Thyroid gland (tissue), 4 donors: Measurements from ENCODE around the gene PASK. TPM values are rescaled to one million over a fixed set of nuclear protein-coding genes. Genes with fewer than 3 reads are reported as not detected.

Experiments used
- DNase-seq, 2 donors: peaks; one replicate each; pipeline ENCODE4 v3.0.0-alpha.2; 2019
- H3K27ac ChIP-seq, 3 donors: fragments of 200-600 bp; sonication (generic); 1 replicate in 2 of 3; 2 replicates in 1 of 3; pipeline ENCODE4 v1.5.1; 2016 to 2019; ENCODE audit warnings: mild to moderate bottlenecking in 1 of 3, moderate library complexity in 1 of 3
- H3K27me3 ChIP-seq: fragments of 200-600 bp; sonication (generic); one replicate; pipeline ENCODE4 v1.5.1; 2019
- H3K36me3 ChIP-seq, 2 donors: fragments of 200-600 bp; sonication (generic); one replicate each; pipeline ENCODE4 v1.5.1; 2016 to 2019
- H3K4me1 ChIP-seq, 2 donors: fragments of 200-600 bp; sonication (generic); one replicate each; pipeline ENCODE4 v1.5.1; 2017 to 2019
- H3K4me3 ChIP-seq, 3 donors: fragments of 200-600 bp; sonication (generic); replicated peaks in 1 of 3; 1 replicate in 2 of 3; 2 replicates in 1 of 3; pipeline ENCODE4 v1.5.1; 2016; ENCODE audit warnings: mild to moderate bottlenecking in 1 of 3
- H3K9me3 ChIP-seq: fragments of 200-600 bp; sonication (generic); one replicate; pipeline ENCODE4 v1.5.1; 2017
- POLR2A ChIP-seq, 2 donors: fragments of 450-650 bp; IDR thresholded peaks; one replicate each; pipeline ENCODE4 v1.6.1; 2017; ENCODE audit warnings: antibody characterized with exemption in 2 of 2, mild to moderate bottlenecking in 2 of 2, moderate library complexity in 1 of 2
- WGBS, 2 donors: methylation state at CpG; one replicate each; pipeline ENCODE4 v1.1.5; 2017; 5-methylcytosine and 5-hydroxymethylcytosine counted together
- intact Hi-C: fragments of 100-400 bp; cut with DNase I; formaldehyde crosslinking; loops from one replicate; pipeline ENCODE4 v1.15.1; 2023
- total RNA-seq, 4 donors: library from RNA; depleted of rRNA; stranded (reverse); fragments of >200 nt; gene quantifications; one replicate each; pipeline ENCODE4 v1.2.3, GENCODE V29; 2016
- TF ChIP-seq, protein P1 (sequence below), 6 experiments: fragments of 200-600 bp in 3 of 6; fragments of 450-650 bp in 3 of 6; sonication (generic) in 3 of 6; IDR thresholded peaks; one replicate each; pipeline ENCODE4 v1.5.1; 2016 to 2019; ENCODE audit warnings: antibody characterized with exemption in 6 of 6, mild to moderate bottlenecking in 2 of 6, inconsistent platforms in 1 of 6, moderate library complexity in 1 of 6

Gene PASK
- total RNA-seq, 4 donors from 2014 or later = 7.0 to 29.4 (median 20.8) TPM

DNA sequence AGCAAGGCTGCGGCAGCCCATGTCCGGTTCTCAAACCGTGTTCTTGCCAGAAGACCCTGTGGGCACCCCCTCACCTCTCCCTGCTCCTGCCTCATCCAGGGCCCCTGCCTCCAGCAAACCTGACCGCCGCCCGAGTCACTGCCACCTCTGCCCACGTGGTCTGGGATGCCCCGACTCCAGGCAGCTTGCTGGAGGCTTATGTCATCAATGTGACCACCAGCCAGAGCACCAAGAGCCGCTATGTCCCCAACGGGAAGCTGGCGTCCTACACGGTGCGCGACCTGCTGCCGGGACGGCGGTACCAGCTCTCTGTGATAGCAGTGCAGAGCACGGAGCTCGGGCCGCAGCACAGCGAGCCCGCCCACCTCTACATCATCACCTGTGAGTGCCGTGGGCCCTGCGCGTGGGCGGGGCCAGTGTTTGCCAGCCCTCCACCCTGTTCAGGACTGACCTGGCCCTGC is 79.4 kb downstream of the PASK start:
- H3K9me3 ChIP-seq = no peaks in the 10 kb centered on the region
- TF ChIP-seq POLR2A (IDR thresholded peaks at IDR 0.05) = no peak
- TF ChIP-seq, protein P1, sequence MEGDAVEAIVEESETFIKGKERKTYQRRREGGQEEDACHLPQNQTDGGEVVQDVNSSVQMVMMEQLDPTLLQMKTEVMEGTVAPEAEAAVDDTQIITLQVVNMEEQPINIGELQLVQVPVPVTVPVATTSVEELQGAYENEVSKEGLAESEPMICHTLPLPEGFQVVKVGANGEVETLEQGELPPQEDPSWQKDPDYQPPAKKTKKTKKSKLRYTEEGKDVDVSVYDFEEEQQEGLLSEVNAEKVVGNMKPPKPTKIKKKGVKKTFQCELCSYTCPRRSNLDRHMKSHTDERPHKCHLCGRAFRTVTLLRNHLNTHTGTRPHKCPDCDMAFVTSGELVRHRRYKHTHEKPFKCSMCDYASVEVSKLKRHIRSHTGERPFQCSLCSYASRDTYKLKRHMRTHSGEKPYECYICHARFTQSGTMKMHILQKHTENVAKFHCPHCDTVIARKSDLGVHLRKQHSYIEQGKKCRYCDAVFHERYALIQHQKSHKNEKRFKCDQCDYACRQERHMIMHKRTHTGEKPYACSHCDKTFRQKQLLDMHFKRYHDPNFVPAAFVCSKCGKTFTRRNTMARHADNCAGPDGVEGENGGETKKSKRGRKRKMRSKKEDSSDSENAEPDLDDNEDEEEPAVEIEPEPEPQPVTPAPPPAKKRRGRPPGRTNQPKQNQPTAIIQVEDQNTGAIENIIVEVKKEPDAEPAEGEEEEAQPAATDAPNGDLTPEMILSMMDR (IDR thresholded peaks at IDR 0.05) = no peak
- no peak overlapping the region for H3K27ac ChIP-seq
- peaks cover 4 to 13% of the 10 kb centered on the region in 2 donors for H3K4me1 ChIP-seq
- H3K36me3 ChIP-seq = peaks cover 64 to 80% of the 10 kb centered on the region in 2 donors
- WGBS, 2 donors = 87% methylated on average over 8 to 24 of the region's 26 CpGs
- no peak overlapping the region for H3K4me3 ChIP-seq
- H3K27me3 ChIP-seq = no peaks in the 10 kb centered on the region
- intact Hi-C loops = no loop called here
- peak in 1 of 2 donors; percentile 1 for DNase-seq

DNA sequence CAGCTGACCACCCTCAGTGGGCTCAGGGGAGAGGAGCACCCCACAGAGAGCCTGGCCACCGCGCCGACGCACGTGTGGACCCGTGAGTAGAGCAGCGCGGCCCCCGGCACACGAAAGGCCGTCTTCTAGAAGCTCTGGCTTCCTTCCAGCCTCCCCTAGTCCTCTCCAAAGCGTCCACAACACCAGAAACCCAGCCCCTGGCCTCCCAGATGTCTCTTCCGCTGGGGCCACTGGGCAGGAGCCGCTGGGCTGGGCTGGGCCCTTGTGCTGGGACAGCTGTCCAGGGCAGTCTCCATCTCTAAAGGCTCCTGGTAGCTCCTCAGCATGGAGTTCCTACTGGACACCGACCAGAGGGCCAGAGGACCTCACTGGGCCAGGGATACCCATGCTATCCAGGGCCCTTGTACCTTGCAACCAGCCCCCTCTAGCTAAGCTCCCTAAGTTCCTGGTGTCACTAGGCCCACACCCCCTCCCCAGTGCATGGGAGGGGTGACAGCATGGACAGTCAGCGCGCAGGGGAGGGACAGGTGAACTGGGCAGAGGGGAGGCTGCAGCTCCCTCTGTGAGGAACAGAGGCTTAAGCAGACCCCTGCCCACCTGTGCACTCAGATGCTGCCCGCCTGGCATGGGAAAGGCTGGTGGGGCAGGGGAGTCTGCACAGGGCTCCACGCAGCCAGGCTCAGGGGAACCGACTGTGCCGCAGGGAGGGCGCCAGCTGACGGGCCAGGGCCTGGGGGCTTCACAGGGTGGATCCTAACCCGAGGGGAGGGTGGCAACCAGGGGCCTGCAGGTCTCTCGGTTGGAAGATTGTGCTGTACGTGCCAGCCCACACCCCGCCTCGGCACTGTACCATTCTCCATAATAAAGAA is 80.1 kb downstream of the PASK start:
- TF ChIP-seq POLR2A (IDR thresholded peaks at IDR 0.05) = no peak
- TF ChIP-seq, protein P1 (IDR thresholded peaks at IDR 0.05) = no peak
- WGBS, 2 donors = 90 to 92% methylated on average over 7 to 22 of the region's 28 CpGs
- Histone ChIP-seq H3K27me3 (no peaks in the 10 kb centered on the region), H3K9me3 (no peaks in the 10 kb centered on the region), H3K4me1 (peaks cover 11 to 19% of the 10 kb centered on the region in 2 donors), H3K4me3 (no peak overlapping the region), H3K36me3 (peaks cover 59 to 79% of the 10 kb centered on the region in 2 donors), H3K27ac (no peak overlapping the region)
- no peak for DNase-seq
- intact Hi-C loops = no loop called here

DNA sequence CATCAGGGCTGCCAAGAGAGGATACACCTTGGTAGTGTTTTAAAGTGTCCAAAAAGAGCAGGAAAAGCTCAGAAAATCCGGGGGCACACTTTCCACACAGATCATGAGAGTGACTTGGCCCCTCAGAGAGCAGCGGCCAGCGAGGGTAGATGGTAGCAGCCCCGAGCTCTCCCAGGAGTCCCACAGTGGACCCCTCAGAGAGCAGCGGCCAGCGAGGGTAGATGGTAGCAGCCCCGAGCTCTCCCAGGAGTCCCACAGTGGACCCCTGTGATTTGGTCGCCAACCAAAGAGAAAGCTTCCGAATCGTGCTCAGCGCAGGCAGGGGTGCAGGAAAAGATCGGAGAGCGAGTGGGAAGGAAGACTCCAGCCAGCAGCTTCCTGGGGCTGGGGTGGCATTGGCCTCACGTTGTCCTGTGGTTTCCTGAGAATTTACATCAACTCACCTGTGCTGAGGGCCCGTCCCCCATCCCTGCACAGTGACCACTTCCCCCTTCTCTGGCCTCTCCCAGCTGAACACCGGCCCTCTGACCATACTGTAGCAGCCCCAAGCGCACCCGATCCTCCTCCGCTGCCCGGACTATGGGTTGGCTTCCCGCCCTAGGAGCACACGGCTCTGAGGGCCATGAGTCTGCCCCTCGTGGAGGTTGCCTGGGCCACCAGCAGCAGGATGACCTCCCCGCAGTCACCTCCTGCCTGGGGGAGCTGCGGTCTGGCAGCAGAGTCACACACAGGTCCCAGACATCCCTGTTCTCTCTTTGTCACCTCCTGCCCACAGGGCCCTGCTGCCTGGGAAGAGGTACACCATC is 80.9 kb downstream of the PASK start:
- no peaks in the 10 kb centered on the region for H3K27me3 ChIP-seq
- WGBS, 2 donors = 93% methylated on average over 23 of the region's 25 CpGs
- intact Hi-C loops = no loop called here
- H3K36me3 ChIP-seq = peaks cover 50 to 71% of the 10 kb centered on the region in 2 donors
- H3K4me3 ChIP-seq = no peak overlapping the region
- no peak for DNase-seq
- TF ChIP-seq, protein P1 (IDR thresholded peaks at IDR 0.05) = no peak
- no peak for TF ChIP-seq POLR2A (IDR thresholded peaks at IDR 0.05)
- H3K4me1 ChIP-seq = peaks cover 12 to 26% of the 10 kb centered on the region in 2 donors
- H3K9me3 ChIP-seq = no peaks in the 10 kb centered on the region
- no peak overlapping the region for H3K27ac ChIP-seq

DNA sequence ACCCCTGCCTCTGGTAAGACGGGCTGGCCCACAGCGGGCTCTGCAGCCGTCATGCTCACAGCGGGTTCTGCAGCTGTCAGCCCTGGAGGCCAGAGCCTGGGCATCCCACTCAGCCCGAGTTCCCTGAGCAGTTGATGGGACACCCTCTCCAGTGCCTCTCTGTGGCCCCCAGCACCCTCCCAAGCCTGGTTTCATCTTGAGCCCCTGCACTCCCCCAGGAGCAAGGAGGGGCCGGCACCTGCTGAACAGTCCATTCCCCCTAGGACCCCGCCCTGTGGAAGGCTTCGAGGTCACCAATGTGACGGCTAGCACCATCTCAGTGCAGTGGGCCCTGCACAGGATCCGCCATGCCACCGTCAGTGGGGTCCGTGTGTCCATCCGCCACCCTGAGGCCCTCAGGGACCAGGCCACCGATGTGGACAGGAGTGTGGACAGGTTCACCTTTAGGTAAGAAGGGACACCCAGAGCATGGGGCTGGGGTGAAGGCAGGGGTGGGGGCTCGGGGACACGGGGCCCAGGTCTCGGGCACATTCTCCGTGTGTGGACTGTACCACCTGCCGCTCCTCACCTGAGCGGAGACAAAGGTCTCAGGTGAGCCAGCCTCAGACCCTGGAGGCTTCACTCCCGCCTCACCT is 81.7 kb downstream of the PASK start:
- Histone ChIP-seq H3K4me1 (peaks cover 20 to 33% of the 10 kb centered on the region in 2 donors), H3K27me3 (no peaks in the 10 kb centered on the region), H3K9me3 (no peaks in the 10 kb centered on the region), H3K36me3 (peaks cover 43 to 63% of the 10 kb centered on the region in 2 donors), H3K27ac (peak overlapping the region in 1 of 3 donors; percentile 92), H3K4me3 (no peak overlapping the region)
- DNase-seq = peak in 1 of 2 donors; percentile 2
- TF ChIP-seq POLR2A (IDR thresholded peaks at IDR 0.05) = no peak
- TF ChIP-seq, protein P1 (IDR thresholded peaks at IDR 0.05) = no peak
- WGBS, 2 donors = 95 to 97% methylated on average over 16 to 20 of the region's 21 CpGs
- intact Hi-C loops = no loop called here
